ENCODE results near the gene CFL1.

The CFL1 gene

DNA sequence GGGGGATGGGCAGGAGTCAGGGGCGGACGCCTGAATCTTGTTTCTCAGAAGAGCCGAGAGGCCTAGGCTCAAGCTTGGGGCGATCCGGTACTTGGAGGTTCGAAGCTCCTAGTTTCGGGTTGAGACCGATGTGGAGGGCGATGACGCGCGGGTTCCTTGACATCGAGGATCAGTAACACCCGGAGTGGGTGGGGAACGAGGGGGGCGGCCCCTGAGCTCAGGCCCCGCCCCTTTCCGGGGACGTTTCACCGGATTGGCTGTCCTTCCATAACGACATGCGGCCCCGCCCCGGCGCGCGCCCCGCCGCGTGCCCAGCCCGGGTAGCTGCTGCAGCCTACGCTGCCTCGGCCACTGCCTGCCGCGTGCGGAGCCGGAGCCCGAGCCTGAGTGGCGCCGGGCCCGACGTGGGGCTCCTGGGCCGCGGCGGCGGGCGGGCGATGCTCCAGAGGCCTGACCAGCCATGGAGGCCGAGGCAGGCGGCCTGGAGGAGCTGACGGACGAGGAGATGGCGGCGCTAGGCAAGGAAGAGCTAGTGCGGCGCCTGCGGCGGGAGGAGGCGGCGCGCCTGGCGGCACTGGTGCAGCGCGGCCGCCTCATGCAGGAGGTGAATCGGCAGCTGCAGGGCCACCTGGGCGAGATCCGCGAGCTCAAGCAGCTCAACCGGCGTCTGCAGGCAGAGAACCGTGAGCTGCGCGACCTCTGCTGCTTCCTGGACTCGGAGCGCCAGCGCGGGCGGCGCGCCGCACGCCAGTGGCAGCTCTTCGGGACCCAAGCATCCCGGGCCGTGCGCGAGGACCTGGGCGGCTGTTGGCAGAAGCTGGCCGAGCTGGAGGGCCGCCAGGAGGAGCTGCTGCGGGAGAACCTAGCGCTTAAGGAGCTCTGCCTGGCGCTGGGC, 32.6 kb upstream of the CFL1 start, which contains the start of gene CCDC85B:
Gene CCDC85B (plus strand): TSS at position 350 of the 895 bp plus-strand sequence. CDS start 111 bp downstream, at position 461.
- TF ChIP-seq, protein P1, sequence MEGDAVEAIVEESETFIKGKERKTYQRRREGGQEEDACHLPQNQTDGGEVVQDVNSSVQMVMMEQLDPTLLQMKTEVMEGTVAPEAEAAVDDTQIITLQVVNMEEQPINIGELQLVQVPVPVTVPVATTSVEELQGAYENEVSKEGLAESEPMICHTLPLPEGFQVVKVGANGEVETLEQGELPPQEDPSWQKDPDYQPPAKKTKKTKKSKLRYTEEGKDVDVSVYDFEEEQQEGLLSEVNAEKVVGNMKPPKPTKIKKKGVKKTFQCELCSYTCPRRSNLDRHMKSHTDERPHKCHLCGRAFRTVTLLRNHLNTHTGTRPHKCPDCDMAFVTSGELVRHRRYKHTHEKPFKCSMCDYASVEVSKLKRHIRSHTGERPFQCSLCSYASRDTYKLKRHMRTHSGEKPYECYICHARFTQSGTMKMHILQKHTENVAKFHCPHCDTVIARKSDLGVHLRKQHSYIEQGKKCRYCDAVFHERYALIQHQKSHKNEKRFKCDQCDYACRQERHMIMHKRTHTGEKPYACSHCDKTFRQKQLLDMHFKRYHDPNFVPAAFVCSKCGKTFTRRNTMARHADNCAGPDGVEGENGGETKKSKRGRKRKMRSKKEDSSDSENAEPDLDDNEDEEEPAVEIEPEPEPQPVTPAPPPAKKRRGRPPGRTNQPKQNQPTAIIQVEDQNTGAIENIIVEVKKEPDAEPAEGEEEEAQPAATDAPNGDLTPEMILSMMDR (IDR thresholded peaks at IDR 0.05; ENCODE audit: low read depth, low read length, poor library complexity, severe bottlenecking) = peak; percentile 7
- TF ChIP-seq EZH2phosphoT487 (IDR thresholded peaks at IDR 0.05; ENCODE audit: borderline replicate concordance, low read length) = no peak
- Histone ChIP-seq H3K4me2 (ENCODE audit: low read length) (peak within 1 kb of the TSS; percentile 95), H3K79me2 (ENCODE audit: control insufficient read depth, low read length) (peaks cover 44% of the 10 kb centered on the region), H3K9me2 (replicated peaks; ENCODE audit: control insufficient read depth, low read length) (no peaks in the 10 kb centered on the region), H3K4me1 (ENCODE audit: control insufficient read depth, low read length) (peaks cover 60% of the 10 kb centered on the region), H4K20me1 (ENCODE audit: control insufficient read depth, insufficient read depth, low read depth, low read length) (0 out of 2 replicates have a peak, but pooled peaks cover 3% of the 10 kb centered on the region), H3K27me3 (ENCODE audit: control insufficient read depth, low read length) (no peaks in the 10 kb centered on the region), H3K36me3 (ENCODE audit: control insufficient read depth, low read length) (peaks cover 31% of the 10 kb centered on the region), H3K27ac (ENCODE audit: low read depth, low read length) (peak within 1 kb of the TSS; percentile 88), H3F3A (ENCODE audit: control insufficient read depth, insufficient read depth) (peaks cover 31% of the 10 kb centered on the region), H3K9me3 (ENCODE audit: control insufficient read depth, insufficient read depth, low read length) (no peaks in the 10 kb centered on the region), H3K4me3 (ENCODE audit: low read length) (peak within 1 kb of the TSS; percentile 93)

DNA sequence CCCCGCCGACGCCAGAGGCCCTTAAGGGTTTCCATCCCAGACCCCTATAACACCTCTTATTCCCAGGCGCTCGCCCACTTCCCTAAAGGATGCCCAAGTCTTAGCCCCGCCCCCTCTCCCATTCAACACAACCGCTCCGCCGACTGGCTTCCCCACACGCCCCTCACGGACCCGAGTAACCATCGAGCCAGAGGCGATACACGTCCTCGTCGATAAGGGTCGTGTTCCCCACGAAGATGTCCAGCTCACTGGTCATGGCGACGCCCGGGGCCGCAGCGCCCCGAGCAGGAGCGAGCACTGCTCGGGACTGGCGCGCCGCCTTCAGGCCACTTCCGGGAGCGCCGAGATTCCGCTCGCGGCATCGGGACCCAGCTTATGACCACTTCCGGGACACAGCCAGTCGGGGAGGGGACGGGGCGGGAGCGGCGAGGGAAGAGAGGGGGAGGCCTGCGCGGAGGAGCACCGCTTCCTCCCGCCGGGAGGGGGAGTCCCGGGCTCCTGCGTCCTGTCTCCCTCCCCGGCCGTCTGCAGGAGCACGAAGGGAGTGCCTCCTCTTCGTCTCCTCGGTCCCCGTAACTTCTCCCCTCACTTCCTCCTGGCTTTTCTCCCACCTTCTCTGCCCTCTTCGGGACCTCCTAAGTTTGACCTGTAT, 30.3 kb upstream of the CFL1 start, which contains the start of gene FIBP:
Gene FIBP (minus strand): TSS at position 309 of the 652 bp plus-strand sequence. CDS start 53 bp downstream, at position 256.
- H3K27me3 ChIP-seq (ENCODE audit: control insufficient read depth, low read length) = no peaks in the 10 kb centered on the region
- 0 out of 2 replicates have a peak, but pooled peaks cover 3% of the 10 kb centered on the region for H4K20me1 ChIP-seq (ENCODE audit: control insufficient read depth, insufficient read depth, low read depth, low read length)
- peaks cover 62% of the 10 kb centered on the region for H3K4me1 ChIP-seq (ENCODE audit: control insufficient read depth, low read length)
- peak within 1 kb of the TSS; percentile 88 for H3K27ac ChIP-seq (ENCODE audit: low read depth, low read length)
- H3K79me2 ChIP-seq (ENCODE audit: control insufficient read depth, low read length) = peaks cover 37% of the 10 kb centered on the region
- H3K9me3 ChIP-seq (ENCODE audit: control insufficient read depth, insufficient read depth, low read length) = no peaks in the 10 kb centered on the region
- H3K4me3 ChIP-seq (ENCODE audit: low read length) = peak within 1 kb of the TSS; percentile 93
- H3K36me3 ChIP-seq (ENCODE audit: control insufficient read depth, low read length) = peaks cover 53% of the 10 kb centered on the region
- TF ChIP-seq, protein P1 (IDR thresholded peaks at IDR 0.05; ENCODE audit: low read depth, low read length, poor library complexity, severe bottlenecking) = peak; percentile 83
- TF ChIP-seq EZH2phosphoT487 (IDR thresholded peaks at IDR 0.05; ENCODE audit: borderline replicate concordance, low read length) = no peak
- H3F3A ChIP-seq (ENCODE audit: control insufficient read depth, insufficient read depth) = peaks cover 24% of the 10 kb centered on the region
- H3K9me2 ChIP-seq (replicated peaks; ENCODE audit: control insufficient read depth, low read length) = no peaks in the 10 kb centered on the region
- H3K4me2 ChIP-seq (ENCODE audit: low read length) = peak within 1 kb of the TSS; percentile 95

DNA sequence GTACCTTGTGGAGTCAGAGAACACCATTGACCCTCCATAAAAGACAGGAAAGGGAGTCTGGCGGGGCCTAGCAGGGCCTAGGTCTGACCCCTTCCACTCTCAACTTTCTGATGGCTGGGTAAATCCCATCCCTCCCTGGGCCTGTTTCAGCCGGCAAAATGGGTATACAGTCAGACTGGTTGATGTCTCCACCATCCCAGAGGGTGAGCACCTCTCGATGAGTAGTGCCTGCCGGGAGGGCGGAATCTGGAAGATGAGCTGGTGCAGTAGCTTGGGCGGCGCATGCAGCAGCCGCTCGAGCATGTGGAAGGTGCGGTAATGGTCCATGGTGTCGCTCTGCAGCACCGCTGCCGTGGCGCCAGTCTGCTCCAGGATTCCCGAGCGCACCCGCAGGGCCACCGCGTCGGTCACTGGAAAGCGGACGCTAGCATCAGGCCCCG, 29.8 kb upstream of the CFL1 start:
- peak overlapping the region; percentile 88; the same call in 1 of the 2 replicates for H3K27ac ChIP-seq (ENCODE audit: low read depth, low read length)
- peaks cover 24% of the 10 kb centered on the region for H3F3A ChIP-seq (ENCODE audit: control insufficient read depth, insufficient read depth)
- H4K20me1 ChIP-seq (ENCODE audit: control insufficient read depth, insufficient read depth, low read depth, low read length) = 0 out of 2 replicates have a peak, but pooled peaks cover 3% of the 10 kb centered on the region
- H3K4me2 ChIP-seq (ENCODE audit: low read length) = peak overlapping the region; percentile 95
- no peaks in the 10 kb centered on the region for H3K9me2 ChIP-seq (replicated peaks; ENCODE audit: control insufficient read depth, low read length)
- H3K79me2 ChIP-seq (ENCODE audit: control insufficient read depth, low read length) = peaks cover 33% of the 10 kb centered on the region
- no peaks in the 10 kb centered on the region for H3K9me3 ChIP-seq (ENCODE audit: control insufficient read depth, insufficient read depth, low read length)
- H3K36me3 ChIP-seq (ENCODE audit: control insufficient read depth, low read length) = peaks cover 58% of the 10 kb centered on the region
- H3K4me3 ChIP-seq (ENCODE audit: low read length) = peak overlapping the region; percentile 93
- peaks cover 57% of the 10 kb centered on the region for H3K4me1 ChIP-seq (ENCODE audit: control insufficient read depth, low read length)
- no peaks in the 10 kb centered on the region for H3K27me3 ChIP-seq (ENCODE audit: control insufficient read depth, low read length)
- TF ChIP-seq EZH2phosphoT487 (IDR thresholded peaks at IDR 0.05; ENCODE audit: borderline replicate concordance, low read length) = no peak
- TF ChIP-seq, protein P1 (IDR thresholded peaks at IDR 0.05; ENCODE audit: low read depth, low read length, poor library complexity, severe bottlenecking) = no peak
